Measurements from ENCODE around the gene CSKMT. TPM values are rescaled to one million over a fixed set of nuclear protein-coding genes. Genes with fewer than 3 reads are reported as not detected.

The CSKMT gene
- polyA plus RNA-seq, 10 donors = 1.8 to 4.9 (median 3.1) TPM

DNA sequence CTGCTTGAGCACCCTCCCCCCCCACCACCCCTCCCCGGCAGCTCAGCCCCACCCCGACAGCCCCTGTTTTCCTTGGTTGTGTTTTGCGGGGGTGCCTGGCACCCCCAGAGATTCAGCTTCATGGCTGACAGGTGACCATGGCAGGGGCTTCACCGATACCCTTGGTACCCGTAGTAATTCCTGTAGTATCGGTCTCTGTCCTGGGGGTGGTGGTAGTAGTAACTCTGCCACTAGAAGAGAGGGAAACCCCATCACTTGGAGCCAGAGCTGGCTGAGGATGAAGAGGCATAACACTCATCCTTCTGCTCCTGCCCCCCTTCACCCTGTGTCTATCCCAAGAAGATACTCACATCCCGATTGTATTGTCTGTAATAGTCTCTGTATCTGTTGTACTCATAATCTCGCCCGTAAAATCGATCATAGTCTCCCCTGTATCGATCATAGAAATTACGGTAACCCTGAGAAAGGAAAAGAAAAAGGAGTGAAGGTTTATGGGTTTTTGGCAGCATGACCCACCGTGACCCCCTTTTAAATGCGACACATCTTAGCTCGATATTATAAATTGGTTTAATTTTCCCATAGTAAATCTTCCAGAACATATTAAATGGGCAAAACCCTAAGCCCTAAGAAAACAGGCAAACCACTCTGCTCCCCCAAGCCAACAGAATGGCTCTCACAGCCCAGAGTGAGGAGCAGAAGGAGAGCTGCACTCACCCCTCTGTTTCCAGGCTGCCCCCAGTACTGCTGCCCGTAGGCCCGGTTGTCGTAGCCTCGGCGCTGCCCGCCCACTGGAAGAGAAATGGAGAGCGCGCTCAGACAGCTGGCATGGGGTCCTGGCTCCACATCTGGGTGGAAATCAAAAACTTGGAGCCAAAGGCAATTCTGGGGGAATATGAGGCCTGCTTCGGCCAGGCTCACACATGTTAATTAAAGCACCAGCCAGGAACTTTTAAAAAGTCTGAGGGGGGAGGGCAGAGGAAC, 50.3 kb downstream of the CSKMT start:
- no peak for DNase-seq

DNA sequence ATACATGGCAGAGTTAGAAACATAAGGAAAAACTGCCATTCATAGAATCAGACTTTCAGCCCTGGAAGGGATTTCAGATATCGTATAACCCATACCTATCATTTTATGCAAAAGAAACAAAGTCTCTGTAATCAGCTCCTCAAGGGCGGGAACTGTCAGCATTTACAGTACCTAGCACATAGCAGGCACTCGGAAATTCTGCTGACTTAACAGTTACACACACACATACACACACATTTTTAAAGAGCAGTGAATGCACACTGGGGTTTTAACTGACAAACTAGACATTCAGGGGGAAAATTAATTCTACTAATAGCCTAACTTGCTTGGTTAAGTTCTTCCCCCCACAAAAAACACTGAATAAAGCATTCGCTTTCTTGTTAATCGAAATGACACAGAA, 51.1 kb downstream of the CSKMT start:
- no peak for DNase-seq

DNA sequence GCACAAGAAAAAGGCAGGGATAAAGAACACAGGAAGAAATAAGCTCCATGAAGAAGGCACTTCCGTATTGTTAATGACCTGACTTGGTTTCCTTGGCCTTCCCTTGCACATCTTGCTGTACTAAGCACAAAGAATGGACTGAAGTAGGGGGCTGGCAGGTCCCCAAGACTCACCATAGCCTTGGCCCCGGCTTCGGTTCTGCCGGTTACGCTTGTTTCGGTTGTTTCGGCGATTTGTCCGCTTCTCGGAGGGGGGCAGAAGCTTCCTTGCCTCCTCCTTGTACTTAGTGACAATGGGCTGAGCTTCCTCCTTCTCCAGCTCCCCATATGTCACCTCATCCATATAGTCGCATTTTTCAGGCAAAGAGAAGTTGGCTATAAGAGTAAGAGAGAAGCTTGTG, 51.7 kb downstream of the CSKMT start:
- no peak for DNase-seq

Other genes with a start within 250 kb of the CSKMT start
- not detected for gene SCGB1A1, start 246.3 kb upstream of the CSKMT start, polyA plus RNA-seq (ENCODE audit: insufficient read length in 10 of 10)
- gene AHNAK, start 118.5 kb upstream of the CSKMT start, polyA plus RNA-seq (ENCODE audit: insufficient read length in 10 of 10) = 100 to 1,000 TPM; 269 to 408 (median 312) TPM
- gene EEF1G, start 91.4 kb upstream of the CSKMT start, polyA plus RNA-seq (ENCODE audit: insufficient read length in 10 of 10) = 1,000 to 10,000 TPM; 2,727 to 3,805 (median 3,280) TPM
- gene TUT1, start 73.8 kb upstream of the CSKMT start, polyA plus RNA-seq (ENCODE audit: insufficient read length in 10 of 10) = 10 to 100 TPM; 11.6 to 17.7 (median 13.8) TPM
- 10 to 100 TPM; 36.9 to 56.4 (median 44.1) TPM for gene MTA2, start 63.4 kb upstream of the CSKMT start, polyA plus RNA-seq (ENCODE audit: insufficient read length in 10 of 10)
- 10 to 100 TPM; 11.9 to 25.3 (median 17.7) TPM for gene EML3, start 52.5 kb upstream of the CSKMT start, polyA plus RNA-seq (ENCODE audit: insufficient read length in 10 of 10)
- 1 to 10 TPM in 8 of 10 donors, under 1 TPM in 2; 0.69 to 2.4 (median 1.6) TPM for gene ROM1, start 52.1 kb upstream of the CSKMT start, polyA plus RNA-seq (ENCODE audit: insufficient read length in 10 of 10)
- 10 to 100 TPM; 13.3 to 22.3 (median 18.7) TPM for gene B3GAT3, start 43.3 kb upstream of the CSKMT start, polyA plus RNA-seq (ENCODE audit: insufficient read length in 10 of 10)
- 100 to 1,000 TPM; 145 to 211 (median 165) TPM for gene GANAB, start 18.7 kb upstream of the CSKMT start, polyA plus RNA-seq (ENCODE audit: insufficient read length in 10 of 10)
- gene INTS5, start 12.0 kb upstream of the CSKMT start, polyA plus RNA-seq (ENCODE audit: insufficient read length in 10 of 10) = 10 to 100 TPM in 6 of 10 donors, 1 to 10 TPM in 4; 9.0 to 13.9 (median 11.1) TPM
- gene C11orf98, start 102 bp upstream of the CSKMT start, polyA plus RNA-seq (ENCODE audit: insufficient read length in 10 of 10) = 10 to 100 TPM; 30.0 to 44.8 (median 33.0) TPM
- gene UQCC3, start 6.4 kb downstream of the CSKMT start, polyA plus RNA-seq (ENCODE audit: insufficient read length in 10 of 10) = 1 to 10 TPM; 4.5 to 8.3 (median 5.7) TPM
- 1 to 10 TPM; 3.0 to 8.4 (median 6.6) TPM for gene LBHD1, start 7.0 kb downstream of the CSKMT start, polyA plus RNA-seq (ENCODE audit: insufficient read length in 10 of 10)
- gene UBXN1, start 13.8 kb downstream of the CSKMT start, polyA plus RNA-seq (ENCODE audit: insufficient read length in 10 of 10) = 100 to 1,000 TPM in 9 of 10 donors, 10 to 100 TPM in 1; 96.1 to 155 (median 130) TPM
- 10 to 100 TPM; 12.8 to 31.1 (median 20.4) TPM for gene LRRN4CL, start 24.2 kb downstream of the CSKMT start, polyA plus RNA-seq (ENCODE audit: insufficient read length in 10 of 10)
- 10 to 100 TPM; 15.1 to 24.5 (median 22.0) TPM for gene BSCL2, start 42.1 kb downstream of the CSKMT start, polyA plus RNA-seq (ENCODE audit: insufficient read length in 10 of 10)
- gene GNG3, start 42.4 kb downstream of the CSKMT start, polyA plus RNA-seq (ENCODE audit: insufficient read length in 10 of 10) = 1 to 10 TPM in 2 of 10 donors, under 1 TPM in 5, not detected in 3; 0.35 to 1.5 (median 0.66) TPM
- 10 to 100 TPM; 40.7 to 61.0 (median 47.6) TPM for gene HNRNPUL2, start 62.1 kb downstream of the CSKMT start, polyA plus RNA-seq (ENCODE audit: insufficient read length in 10 of 10)
- gene TTC9C, start 63.2 kb downstream of the CSKMT start, polyA plus RNA-seq (ENCODE audit: insufficient read length in 10 of 10) = 10 to 100 TPM; 22.8 to 32.2 (median 30.1) TPM
- 1 to 10 TPM; 3.2 to 5.1 (median 3.9) TPM for gene ZBTB3, start 88.8 kb downstream of the CSKMT start, polyA plus RNA-seq (ENCODE audit: insufficient read length in 10 of 10)
- gene POLR2G, start 96.3 kb downstream of the CSKMT start, polyA plus RNA-seq (ENCODE audit: insufficient read length in 10 of 10) = 100 to 1,000 TPM in 1 of 10 donors, 10 to 100 TPM in 9; 81.9 to 102 (median 89.2) TPM
- gene TAF6L, start 106.1 kb downstream of the CSKMT start, polyA plus RNA-seq (ENCODE audit: insufficient read length in 10 of 10) = 10 to 100 TPM; 11.5 to 16.6 (median 14.2) TPM
- gene TMEM179B, start 122.1 kb downstream of the CSKMT start, polyA plus RNA-seq (ENCODE audit: insufficient read length in 10 of 10) = 10 to 100 TPM; 24.7 to 29.1 (median 27.6) TPM
- gene TMEM223, start 126.7 kb downstream of the CSKMT start, polyA plus RNA-seq (ENCODE audit: insufficient read length in 10 of 10) = 10 to 100 TPM; 10.6 to 17.0 (median 15.2) TPM
- 10 to 100 TPM; 59.6 to 85.7 (median 65.7) TPM for gene NXF1, start 140.1 kb downstream of the CSKMT start, polyA plus RNA-seq (ENCODE audit: insufficient read length in 10 of 10)
- 10 to 100 TPM; 32.7 to 42.6 (median 35.0) TPM for gene STX5, start 166.7 kb downstream of the CSKMT start, polyA plus RNA-seq (ENCODE audit: insufficient read length in 10 of 10)
- not detected for gene TEX54, start 167.5 kb downstream of the CSKMT start, polyA plus RNA-seq (ENCODE audit: insufficient read length in 10 of 10)
- gene WDR74, start 174.3 kb downstream of the CSKMT start, polyA plus RNA-seq (ENCODE audit: insufficient read length in 10 of 10) = 10 to 100 TPM; 25.5 to 35.1 (median 31.0) TPM
- 10 to 100 TPM; 33.4 to 60.9 (median 42.8) TPM for gene SLC3A2, start 215.6 kb downstream of the CSKMT start, polyA plus RNA-seq (ENCODE audit: insufficient read length in 10 of 10)